Spleen (tissue), 7 donors: ENCODE measurements around the gene TREML1.

Experiments used
- POLR2A ChIP-seq, 3 donors: fragments of 450-650 bp; IDR thresholded peaks; one replicate each; pipeline ENCODE4 v1.5.1; 2017; ENCODE audit warnings: antibody characterized with exemption in 3 of 3, mild to moderate bottlenecking in 1 of 3
- POLR2AphosphoS5 ChIP-seq, 3 donors: sonication (generic); formaldehyde crosslinking; IDR thresholded peaks; one replicate each; pipeline ENCODE4 v1.5.1; 2017; ENCODE audit warnings: antibody characterized with exemption in 3 of 3
- TF ChIP-seq, protein P1 (sequence below), 11 experiments: fragments of 200-600 bp in 7 of 11; fragments of 450-650 bp in 4 of 11; sonication (generic) in 4 of 11; IDR thresholded peaks in 8 of 11; conservative IDR thresholded peaks in 3 of 11; 1 replicate in 7 of 11; 2 replicates in 4 of 11; pipeline versions ENCODE4 v1.4.0 to v1.8.0; 2016 to 2021; ENCODE audit warnings: antibody characterized with exemption in 11 of 11, inconsistent platforms in 4 of 11, mild to moderate bottlenecking in 1 of 11
- donor health status: DM: no; HTN: no; CAD: no; lungs with moderate emphysema.
- donor health status: DM: no; HTN: no; CAD: no.
- donor health status: DM: no; HTN: no; CAD: no.

DNA sequence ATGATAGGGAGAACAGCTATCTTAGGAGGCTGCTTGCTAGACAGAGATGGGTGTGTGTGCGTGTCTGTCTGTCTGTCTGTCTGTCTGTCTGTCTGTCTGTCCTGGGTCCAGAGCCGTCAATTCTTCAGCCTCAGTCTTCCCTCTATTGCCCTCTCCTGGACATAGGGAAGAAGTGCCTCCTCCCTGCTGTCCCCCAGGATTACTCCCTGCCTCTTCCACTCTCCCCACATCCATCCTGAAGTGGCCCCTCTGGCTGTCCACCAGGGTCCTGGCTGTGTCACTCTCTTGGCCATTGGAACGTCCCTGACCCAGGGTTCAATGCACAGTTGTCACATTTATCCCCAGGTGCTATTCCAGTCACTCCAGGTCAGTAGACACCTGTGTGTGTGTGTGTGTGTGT lies 36.6 kb upstream of the TREML1 start:
- TF ChIP-seq, protein P1, sequence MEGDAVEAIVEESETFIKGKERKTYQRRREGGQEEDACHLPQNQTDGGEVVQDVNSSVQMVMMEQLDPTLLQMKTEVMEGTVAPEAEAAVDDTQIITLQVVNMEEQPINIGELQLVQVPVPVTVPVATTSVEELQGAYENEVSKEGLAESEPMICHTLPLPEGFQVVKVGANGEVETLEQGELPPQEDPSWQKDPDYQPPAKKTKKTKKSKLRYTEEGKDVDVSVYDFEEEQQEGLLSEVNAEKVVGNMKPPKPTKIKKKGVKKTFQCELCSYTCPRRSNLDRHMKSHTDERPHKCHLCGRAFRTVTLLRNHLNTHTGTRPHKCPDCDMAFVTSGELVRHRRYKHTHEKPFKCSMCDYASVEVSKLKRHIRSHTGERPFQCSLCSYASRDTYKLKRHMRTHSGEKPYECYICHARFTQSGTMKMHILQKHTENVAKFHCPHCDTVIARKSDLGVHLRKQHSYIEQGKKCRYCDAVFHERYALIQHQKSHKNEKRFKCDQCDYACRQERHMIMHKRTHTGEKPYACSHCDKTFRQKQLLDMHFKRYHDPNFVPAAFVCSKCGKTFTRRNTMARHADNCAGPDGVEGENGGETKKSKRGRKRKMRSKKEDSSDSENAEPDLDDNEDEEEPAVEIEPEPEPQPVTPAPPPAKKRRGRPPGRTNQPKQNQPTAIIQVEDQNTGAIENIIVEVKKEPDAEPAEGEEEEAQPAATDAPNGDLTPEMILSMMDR (IDR thresholded peaks at IDR 0.05 in 8 of 11, conservative IDR thresholded peaks at IDR 0.05 in 3 of 11) = no peak
- TF ChIP-seq POLR2A (IDR thresholded peaks at IDR 0.05) = no peak
- no peak for TF ChIP-seq POLR2AphosphoS5 (IDR thresholded peaks at IDR 0.05)
